ENCODE results near the gene GLIS1. TPM values are rescaled to one million over a fixed set of nuclear protein-coding genes. Genes with fewer than 3 reads are reported as not detected.

GLIS1 gene
- total RNA-seq, 4 donors from 2014 or later, result 0.63 to 2.4 (median 1.0) TPM

DNA sequence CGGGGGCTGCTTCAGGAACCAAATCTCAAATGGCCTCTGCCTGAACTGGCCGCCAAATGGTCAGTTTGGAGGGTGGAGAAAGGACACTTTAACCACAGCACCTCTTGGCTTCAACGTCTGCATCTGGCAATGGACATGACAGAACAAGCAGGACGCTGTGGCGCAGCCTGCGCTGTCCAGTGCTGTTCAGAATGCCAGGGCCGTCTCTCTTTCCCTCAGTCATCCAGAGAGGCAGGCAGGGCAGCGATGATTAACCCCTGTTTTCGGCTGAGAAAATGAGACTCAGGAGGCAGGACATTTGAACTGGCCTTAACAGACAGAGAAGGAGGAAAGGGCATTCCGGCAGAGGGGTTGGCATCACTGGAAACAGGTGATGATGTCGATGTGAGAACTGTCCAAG lies 48.6 kb downstream of the GLIS1 start:
- intact Hi-C loops (cut with DNase I; ENCODE audit: low total_unique reads), result no loop called here
- no peak for DNase-seq (ENCODE audit: low spot score in 2 of 2)
- WGBS, 2 donors, result 70 to 77% methylated on average over 11 of the region's 11 CpGs
- H3K4me3 ChIP-seq (ENCODE audit: low read depth, poor library complexity, severe bottlenecking), result no peak overlapping the region
- TF ChIP-seq POLR2A (IDR thresholded peaks at IDR 0.05), result no peak
- no peak for TF ChIP-seq CTCF (IDR thresholded peaks at IDR 0.05)

GRCh38 chr1:53689736-53690326 lies 49.1 kb downstream of the GLIS1 start:
- WGBS, 2 donors, result 87 to 91% methylated on average over 12 of the region's 12 CpGs
- intact Hi-C loops (cut with DNase I; ENCODE audit: low total_unique reads), result no loop called here

DNA sequence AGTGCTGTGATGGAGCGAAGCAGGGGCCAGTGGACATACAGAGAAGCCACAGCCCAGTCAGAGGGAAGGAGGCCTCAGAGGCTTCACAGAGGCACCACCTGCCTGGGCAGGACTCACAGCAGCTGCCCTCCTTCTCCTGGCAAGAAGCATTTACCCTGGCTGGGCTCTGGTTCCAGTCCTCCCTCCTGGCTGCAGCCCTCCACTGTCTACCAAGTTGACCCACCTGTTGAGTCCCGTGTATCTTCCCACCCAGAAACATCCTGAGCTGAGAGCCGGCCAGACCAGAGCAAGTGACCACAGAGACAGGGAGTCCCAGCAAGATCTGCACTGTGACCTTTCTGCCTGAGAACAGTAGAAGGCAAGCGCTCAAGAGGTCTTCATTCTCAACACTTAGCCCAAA lies 49.7 kb downstream of the GLIS1 start:
- DNase-seq (ENCODE audit: low spot score in 2 of 2), result no peak
- no peak overlapping the region for H3K4me3 ChIP-seq (ENCODE audit: low read depth, poor library complexity, severe bottlenecking)
- TF ChIP-seq POLR2A (IDR thresholded peaks at IDR 0.05) (no peak), CTCF (IDR thresholded peaks at IDR 0.05) (no peak)
- intact Hi-C loops (cut with DNase I; ENCODE audit: low total_unique reads), result no loop called here
- 83 to 97% methylated on average over 4 of the region's 4 CpGs for WGBS, 2 donors

More at GRCh38 chr1:53689736-53690326, 49.1 kb downstream of the GLIS1 start:
- no peak overlapping the region for H3K4me3 ChIP-seq (ENCODE audit: low read depth, poor library complexity, severe bottlenecking)
- DNase-seq (ENCODE audit: low spot score in 2 of 2), result no peak
- no peak for TF ChIP-seq POLR2A (IDR thresholded peaks at IDR 0.05)
- TF ChIP-seq CTCF (IDR thresholded peaks at IDR 0.05), result no peak

DNA sequence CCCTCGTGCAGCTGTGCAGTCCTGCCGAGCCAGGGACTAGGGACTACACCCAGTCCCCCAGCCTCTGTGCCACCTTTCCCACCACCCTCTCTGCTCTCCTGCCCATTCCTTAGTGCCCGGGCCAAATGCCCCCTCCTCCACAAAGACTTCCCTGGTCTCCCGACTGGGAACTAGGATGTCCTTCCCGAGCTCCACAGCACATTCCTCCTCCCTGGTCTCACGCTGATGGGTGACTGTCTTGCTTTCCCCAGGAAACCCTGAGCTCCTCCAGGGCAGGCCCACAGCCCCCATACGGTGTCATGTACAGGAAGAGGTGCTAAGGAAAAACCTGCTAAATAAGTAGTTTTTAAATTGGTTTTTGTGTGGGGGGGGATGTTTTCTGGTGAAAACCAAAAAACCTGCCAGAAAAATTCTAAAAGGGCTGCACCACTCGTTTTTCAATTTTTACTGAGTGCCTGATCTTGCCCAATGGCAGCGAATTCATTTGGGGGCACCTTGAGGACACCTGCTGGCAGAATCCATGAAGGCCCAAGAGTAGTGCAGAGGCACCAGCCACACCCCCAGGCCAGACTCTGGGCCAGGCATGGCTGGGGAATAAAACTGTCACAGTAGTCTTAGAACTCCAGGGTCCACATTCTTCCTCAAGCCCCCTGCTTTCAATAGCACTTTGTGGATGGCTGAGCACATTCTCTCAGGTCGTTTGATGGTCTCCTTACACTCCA lies 50.4 kb downstream of the GLIS1 start:
- 58 to 76% methylated on average over 10 of the region's 10 CpGs for WGBS, 2 donors
- intact Hi-C loops (cut with DNase I; ENCODE audit: low total_unique reads), result no loop called here

GRCh38 chr1:53687901-53688300 lies 51.1 kb downstream of the GLIS1 start:
- DNase-seq (ENCODE audit: low spot score in 2 of 2), result no peak
- 65 to 71% methylated on average over 11 to 15 of the region's 19 CpGs for WGBS, 2 donors
- H3K4me3 ChIP-seq (ENCODE audit: low read depth, poor library complexity, severe bottlenecking), result no peak overlapping the region
- intact Hi-C loops (cut with DNase I; ENCODE audit: low total_unique reads), result no loop called here
- TF ChIP-seq CTCF (IDR thresholded peaks at IDR 0.05) (no peak), POLR2A (IDR thresholded peaks at IDR 0.05) (no peak)

More for the DNA sequence above, 50.4 kb downstream of the GLIS1 start:
- DNase-seq (ENCODE audit: low spot score in 2 of 2), result no peak
- TF ChIP-seq CTCF (IDR thresholded peaks at IDR 0.05), result no peak
- TF ChIP-seq POLR2A (IDR thresholded peaks at IDR 0.05), result no peak
- H3K4me3 ChIP-seq (ENCODE audit: low read depth, poor library complexity, severe bottlenecking), result no peak overlapping the region

Measured in lower leg skin (tissue), 4 donors.